Measurements from ENCODE around the gene HSPB6.

HSPB6 gene

GRCh38 chr19:35759697-35760096 lies 2.9 kb upstream of the HSPB6 start:
- DNase-seq (ENCODE audit: low read depth, low spot score) = no peak
- CTCF ChIA-PET = no interaction called here
- no peak overlapping the region for H3K4me3 ChIP-seq (ENCODE audit: low read depth, low read length)
- TF ChIP-seq, protein P1, sequence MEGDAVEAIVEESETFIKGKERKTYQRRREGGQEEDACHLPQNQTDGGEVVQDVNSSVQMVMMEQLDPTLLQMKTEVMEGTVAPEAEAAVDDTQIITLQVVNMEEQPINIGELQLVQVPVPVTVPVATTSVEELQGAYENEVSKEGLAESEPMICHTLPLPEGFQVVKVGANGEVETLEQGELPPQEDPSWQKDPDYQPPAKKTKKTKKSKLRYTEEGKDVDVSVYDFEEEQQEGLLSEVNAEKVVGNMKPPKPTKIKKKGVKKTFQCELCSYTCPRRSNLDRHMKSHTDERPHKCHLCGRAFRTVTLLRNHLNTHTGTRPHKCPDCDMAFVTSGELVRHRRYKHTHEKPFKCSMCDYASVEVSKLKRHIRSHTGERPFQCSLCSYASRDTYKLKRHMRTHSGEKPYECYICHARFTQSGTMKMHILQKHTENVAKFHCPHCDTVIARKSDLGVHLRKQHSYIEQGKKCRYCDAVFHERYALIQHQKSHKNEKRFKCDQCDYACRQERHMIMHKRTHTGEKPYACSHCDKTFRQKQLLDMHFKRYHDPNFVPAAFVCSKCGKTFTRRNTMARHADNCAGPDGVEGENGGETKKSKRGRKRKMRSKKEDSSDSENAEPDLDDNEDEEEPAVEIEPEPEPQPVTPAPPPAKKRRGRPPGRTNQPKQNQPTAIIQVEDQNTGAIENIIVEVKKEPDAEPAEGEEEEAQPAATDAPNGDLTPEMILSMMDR (IDR thresholded peaks at IDR 0.05; ENCODE audit: insufficient read depth, low read length, missing control alignments) = no peak
- POLR2A ChIA-PET = no interaction called here

DNA sequence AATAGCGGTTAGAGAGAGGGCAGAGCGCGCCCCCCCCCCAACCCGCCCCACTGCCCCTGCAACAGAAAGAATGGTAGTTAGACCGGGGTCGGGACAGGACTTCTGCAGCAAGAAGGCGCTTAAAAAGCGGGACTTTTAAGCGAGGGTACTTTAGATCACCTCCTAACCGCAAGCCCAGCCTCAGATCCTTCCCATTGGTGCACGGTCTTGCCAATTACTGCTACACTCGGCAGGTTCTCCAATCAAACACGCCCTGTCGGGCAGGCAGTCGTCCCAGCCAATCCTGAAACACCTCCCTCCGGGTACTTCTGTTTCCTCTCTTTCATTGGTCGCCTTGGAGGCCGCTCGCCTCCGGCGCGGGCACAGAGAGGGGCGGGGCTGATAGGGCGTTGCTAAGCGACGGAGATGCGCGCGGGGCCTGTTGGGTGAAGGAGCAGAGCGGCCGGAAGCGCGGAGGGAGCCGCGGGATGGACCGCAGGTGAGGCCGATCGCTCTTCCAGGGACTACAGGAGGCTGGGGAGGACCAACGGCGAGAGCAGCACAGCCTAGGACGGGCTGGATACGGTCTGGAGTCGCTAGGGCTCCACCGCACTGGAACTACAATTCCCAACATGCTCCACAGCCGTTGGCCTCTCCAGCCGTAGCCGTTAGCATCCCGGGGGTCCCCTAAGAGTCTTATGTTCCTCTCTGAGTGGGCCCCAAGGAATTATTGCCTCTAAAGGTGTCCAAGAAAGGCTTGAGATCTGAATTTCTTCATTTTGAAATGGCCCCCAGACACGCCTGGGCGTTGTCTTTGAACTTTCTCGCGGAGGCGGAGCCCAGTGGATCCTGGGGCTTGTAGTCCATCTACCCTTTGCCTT lies 1.1 kb upstream of the HSPB6 start, which contains the start of gene PROSER3:
Gene PROSER3, plus strand, starts transcription at position 428 of the 860 bp plus-strand sequence. Its CDS starts 40 bp downstream, at position 468.
- TF ChIP-seq, protein P1 (IDR thresholded peaks at IDR 0.05; ENCODE audit: insufficient read depth, low read length, missing control alignments) = no peak
- peak; percentile 98 for DNase-seq (ENCODE audit: low read depth, low spot score)
- CTCF ChIA-PET = interaction anchor here (1.0 kb wide), 1 partner anchor 12 kb away, joined by 4 read pairs; the partner anchor contains the start of genes PSENEN and U2AF1L4
- POLR2A ChIA-PET = interaction anchor here (1.8 to 2.0 kb wide), 2 partner anchors 10 to 13 kb away, joined by 7 to 14 read pairs; partner anchors contain the start of genes LIN37, PSENEN and U2AF1L4
- H3K4me3 ChIP-seq (ENCODE audit: low read depth, low read length) = peak within 1 kb of the TSS; percentile 96

DNA sequence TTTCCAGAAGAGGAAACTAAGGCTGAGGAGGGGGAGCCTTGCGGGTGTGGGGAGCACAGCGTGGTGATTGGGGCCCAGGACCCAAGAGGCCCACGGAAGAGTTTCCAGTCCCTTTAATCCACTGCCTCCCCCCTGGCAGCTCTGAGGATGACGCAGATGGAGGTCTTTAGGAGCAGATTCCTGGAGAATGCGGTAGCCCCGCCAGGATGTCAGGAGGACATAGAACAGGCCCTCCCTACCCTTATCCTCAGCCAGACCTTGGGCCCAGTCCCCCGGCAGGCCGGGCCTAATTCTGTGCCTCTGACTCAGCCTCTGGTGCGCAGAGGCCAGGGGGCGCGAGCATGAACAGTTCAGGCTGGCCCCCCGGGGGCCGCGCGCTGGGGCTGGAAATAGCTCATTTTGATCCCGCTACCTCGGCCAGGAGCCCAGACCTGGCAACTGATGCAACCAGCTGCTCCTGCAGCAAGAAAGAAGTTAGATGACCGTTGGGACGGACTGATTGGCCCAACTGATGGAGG lies 461 bp upstream of the HSPB6 start:
- DNase-seq (ENCODE audit: low read depth, low spot score) = peak; percentile 67
- ChIA-PET CTCF (interaction anchor here (1.0 to 1.4 kb wide), 2 partner anchors 11 to 175 kb away, joined by 4 read pairs; partner anchors contain the start of genes PSENEN and U2AF1L4), POLR2A (interaction anchor here (1.4 to 2.0 kb wide), 3 partner anchors 9 to 17 kb away, joined by 6 to 14 read pairs (median 7); partner anchors contain the start of genes LIN37, PSENEN and U2AF1L4)
- TF ChIP-seq, protein P1 (IDR thresholded peaks at IDR 0.05; ENCODE audit: insufficient read depth, low read length, missing control alignments) = no peak
- H3K4me3 ChIP-seq (ENCODE audit: low read depth, low read length) = peak overlapping the region; percentile 65

DNA sequence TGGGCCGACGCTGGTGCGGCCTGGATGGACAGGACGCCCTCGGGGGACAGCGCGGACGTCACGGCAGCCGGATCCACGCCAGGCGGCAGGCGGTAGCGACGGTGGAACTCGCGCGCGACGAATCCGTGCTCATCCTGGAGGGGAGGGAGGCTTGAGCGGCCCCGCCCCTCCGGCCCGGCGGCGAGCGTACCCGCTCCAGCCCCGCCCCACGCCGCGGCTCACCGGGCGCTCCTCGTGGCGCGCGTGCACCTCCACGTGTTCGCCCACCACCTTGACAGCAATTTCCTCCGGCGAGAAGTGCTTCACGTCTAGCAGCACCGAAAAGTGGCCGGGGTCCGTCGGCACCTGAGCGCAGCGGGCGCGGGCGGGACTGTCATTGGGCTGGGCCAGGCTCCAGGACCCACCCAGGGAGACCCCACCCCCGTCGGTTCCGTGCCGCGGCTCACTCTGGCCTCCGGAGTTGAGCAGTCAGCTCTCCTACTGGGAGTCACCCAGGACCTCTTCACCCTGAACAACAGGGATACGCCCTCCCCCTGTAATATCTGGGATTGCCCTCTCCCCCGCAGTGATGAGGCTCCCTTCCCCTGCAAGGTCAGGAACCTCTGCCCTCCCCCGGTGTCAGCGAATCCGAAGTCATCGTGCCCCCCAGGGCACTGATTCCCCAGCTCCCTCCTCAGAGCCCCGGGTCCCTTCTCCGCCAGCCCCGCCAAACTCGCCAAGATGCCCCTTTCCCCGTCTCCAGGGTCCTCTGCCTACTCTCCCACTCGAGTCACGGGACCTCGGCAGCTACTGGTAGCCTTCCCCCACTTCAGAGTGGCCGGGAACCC lies 1.1 kb downstream of the HSPB6 start:
- ChIA-PET CTCF (interaction anchor here (1.4 kb wide), 1 partner anchor 177 kb away, joined by 4 read pairs; no protein-coding TSS in a partner anchor), POLR2A (interaction anchor here (1.4 to 2.0 kb wide), 2 partner anchors 11 to 15 kb away, joined by 6 to 7 read pairs; partner anchors contain the start of genes PSENEN and U2AF1L4)
- peak overlapping the region; percentile 65 for H3K4me3 ChIP-seq (ENCODE audit: low read depth, low read length)
- TF ChIP-seq, protein P1 (IDR thresholded peaks at IDR 0.05; ENCODE audit: insufficient read depth, low read length, missing control alignments) = no peak
- no peak for DNase-seq (ENCODE audit: low read depth, low spot score)

DNA sequence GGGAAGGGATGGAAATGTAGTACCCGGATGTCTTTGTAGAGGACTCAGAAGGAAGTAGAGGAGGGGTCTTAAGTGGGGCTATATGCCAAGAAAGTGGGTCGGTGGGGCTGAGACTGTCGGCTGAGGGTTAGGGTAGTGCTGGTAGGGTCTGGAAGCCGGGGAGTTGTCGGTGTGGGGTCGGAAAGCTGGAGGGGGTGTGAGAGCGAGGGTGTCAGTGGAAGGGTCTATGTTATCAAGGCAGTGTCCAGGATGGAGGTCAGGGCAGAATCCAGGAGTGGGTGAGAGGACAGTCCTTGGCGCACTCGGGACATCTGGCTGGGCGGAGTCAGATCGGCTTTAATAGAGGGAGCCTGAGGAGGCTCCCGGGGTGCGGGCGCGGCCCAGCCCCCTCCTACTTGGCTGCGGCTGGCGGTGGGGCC lies 1.7 kb downstream of the HSPB6 start:
- ChIA-PET POLR2A (no interaction called here), CTCF (no interaction called here)
- DNase-seq (ENCODE audit: low read depth, low spot score) = no peak
- TF ChIP-seq, protein P1 (IDR thresholded peaks at IDR 0.05; ENCODE audit: insufficient read depth, low read length, missing control alignments) = no peak
- H3K4me3 ChIP-seq (ENCODE audit: low read depth, low read length) = peak overlapping the region; percentile 65

All from AG04449 (cell line).